NCI-H524 treated with DMSO at 0.1 percent for 48 hours (cell line): ENCODE measurements around the gene PSMB7.
A peak's percentile ranks its signal among the peaks of the same experiment; 100 is the strongest.

Experiments used
- DNase-seq: peaks from one replicate; lab custom pipeline; 2025; lab: John Stamatoyannopoulos, UW

The PSMB7 gene

GRCh38 chr9:124326378-124326777 is 88.9 kb downstream of the PSMB7 start:
- DNase-seq, result no peak

GRCh38 chr9:124325816-124326215 is 89.4 kb downstream of the PSMB7 start:
- no peak for DNase-seq

GRCh38 chr9:124323904-124324303 is 91.3 kb downstream of the PSMB7 start:
- no peak for DNase-seq

- DNase-seq, result peak; percentile 1
These were observed 92.4 kb downstream of the PSMB7 start for GRCh38 chr9:124322618-124323432.

GRCh38 chr9:124321935-124322334 is 93.3 kb downstream of the PSMB7 start:
- no peak for DNase-seq

- no peak for DNase-seq
These were observed 93.8 kb downstream of the PSMB7 start for GRCh38 chr9:124321416-124321815.

GRCh38 chr9:124320062-124320973 is 94.9 kb downstream of the PSMB7 start:
- peak; percentile 36 for DNase-seq

GRCh38 chr9:124315882-124316281 is 99.4 kb downstream of the PSMB7 start:
- no peak for DNase-seq

- DNase-seq, result no peak
These were observed 101.3 kb downstream of the PSMB7 start for GRCh38 chr9:124313940-124314339.

GRCh38 chr9:124312290-124313265 is 102.7 kb downstream of the PSMB7 start:
- DNase-seq, result no peak

- DNase-seq, result no peak
These were observed 104.0 kb downstream of the PSMB7 start for GRCh38 chr9:124311283-124311682.

GRCh38 chr9:124309667-124310084 is 105.6 kb downstream of the PSMB7 start:
- DNase-seq, result no peak

GRCh38 chr9:124308606-124309491 is 106.4 kb downstream of the PSMB7 start:
- no peak for DNase-seq

GRCh38 chr9:124307379-124308030 is 107.7 kb downstream of the PSMB7 start:
- no peak for DNase-seq

GRCh38 chr9:124306098-124306735 is 109.0 kb downstream of the PSMB7 start:
- no peak for DNase-seq

GRCh38 chr9:124304285-124304684 is 111.0 kb downstream of the PSMB7 start:
- DNase-seq, result no peak

- no peak for DNase-seq
These were observed 111.5 kb downstream of the PSMB7 start for GRCh38 chr9:124303762-124304161.
